ENCODE results near the gene PKD2. TPM values are rescaled to one million over a fixed set of nuclear protein-coding genes. Genes with fewer than 3 reads are reported as not detected.

PKD2 gene
- total and polyA plus RNA-seq, 2 of the 13 experiments (the other 11 are each of a cell fraction or from before 2014, with no cell fraction given), result 5.6 to 9.1 TPM

DNA sequence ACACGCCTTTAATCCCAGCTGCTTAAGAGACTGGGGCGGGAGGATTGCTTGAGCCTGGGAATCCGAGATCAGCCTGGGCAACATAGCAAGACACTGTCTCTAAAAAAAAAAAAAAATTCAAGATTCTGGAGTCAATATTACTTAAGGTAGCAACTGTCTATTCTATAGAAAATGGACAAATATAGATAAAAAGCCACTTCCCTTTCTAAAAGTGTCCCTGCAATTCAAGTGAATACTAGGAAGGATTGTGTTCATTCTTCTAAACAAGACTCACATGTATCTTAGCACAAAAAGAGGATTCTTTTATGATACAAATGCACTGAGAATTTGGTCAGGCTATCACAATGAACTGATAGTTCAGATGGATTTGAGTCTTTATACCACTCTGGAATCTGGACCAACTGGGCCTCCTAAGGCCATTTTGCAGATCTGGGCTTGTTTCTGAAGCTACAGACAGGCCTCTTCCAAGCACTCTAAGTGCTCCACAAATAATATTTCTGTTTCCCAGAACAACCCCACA lies 7.0 kb downstream of the PKD2 start:
- in situ Hi-C loops (cut with HindIII; ENCODE audit: extremely low pct_ligation_motif_present, low pct_unique_long_range_greater_than_20kb), result no loop called here
- Histone ChIP-seq H3K4me2 (ENCODE audit: low read depth, low read length) (no peak overlapping the region), H3K36me3 (replicated peaks in 1 of 2; ENCODE audit: control insufficient read depth in 1 of 2, insufficient read depth in 2 of 2, low read length in 2 of 2) (no peaks in the 10 kb centered on the region), H3K9me3 (ENCODE audit: low read length) (no peaks in the 10 kb centered on the region), H2AFZ (ENCODE audit: low read length) (no peak overlapping the region), H3K4me3 (replicated peaks in 1 of 3; ENCODE audit: insufficient read depth in 1 of 3, low read depth in 2 of 3, low read length in 3 of 3) (no peak overlapping the region), H3K79me2 (ENCODE audit: insufficient read depth, low read length) (peaks cover 4% of the 10 kb centered on the region), H3K9ac (ENCODE audit: insufficient read depth, low read depth, low read length) (no peak overlapping the region), H3K4me1 (ENCODE audit: insufficient read depth, low read length) (peaks cover 43% of the 10 kb centered on the region), H4K20me1 (ENCODE audit: insufficient read depth, low read length) (no peaks in the 10 kb centered on the region), H3K27me3 (ENCODE audit: control insufficient read depth in 1 of 2, insufficient read depth in 2 of 2, low read length in 2 of 2) (no peaks in the 10 kb centered on the region), H3K27ac (ENCODE audit: extremely low read length, insufficient read depth, low read length) (no peak overlapping the region)
- no peak for TF ChIP-seq ZNF274 (CRISPR knock-in tag; IDR thresholded peaks at IDR 0.05)
- TF ChIP-seq ZBTB7A (CRISPR knock-in tag; IDR thresholded peaks at IDR 0.05), result no peak
- TF ChIP-seq SOX13 (IDR thresholded peaks at IDR 0.05), result no peak
- no peak for TF ChIP-seq SOX13 (CRISPR knock-in tag; conservative IDR thresholded peaks at IDR 0.05 in 1 of 2, IDR thresholded peaks at IDR 0.05 in 1 of 2)
- TF ChIP-seq ZNF558 (CRISPR knock-in tag; IDR thresholded peaks at IDR 0.05; ENCODE audit: borderline replicate concordance), result no peak
- no peak for TF ChIP-seq MED1 (CRISPR knock-in tag; IDR thresholded peaks at IDR 0.05)
- TF ChIP-seq, protein P1, sequence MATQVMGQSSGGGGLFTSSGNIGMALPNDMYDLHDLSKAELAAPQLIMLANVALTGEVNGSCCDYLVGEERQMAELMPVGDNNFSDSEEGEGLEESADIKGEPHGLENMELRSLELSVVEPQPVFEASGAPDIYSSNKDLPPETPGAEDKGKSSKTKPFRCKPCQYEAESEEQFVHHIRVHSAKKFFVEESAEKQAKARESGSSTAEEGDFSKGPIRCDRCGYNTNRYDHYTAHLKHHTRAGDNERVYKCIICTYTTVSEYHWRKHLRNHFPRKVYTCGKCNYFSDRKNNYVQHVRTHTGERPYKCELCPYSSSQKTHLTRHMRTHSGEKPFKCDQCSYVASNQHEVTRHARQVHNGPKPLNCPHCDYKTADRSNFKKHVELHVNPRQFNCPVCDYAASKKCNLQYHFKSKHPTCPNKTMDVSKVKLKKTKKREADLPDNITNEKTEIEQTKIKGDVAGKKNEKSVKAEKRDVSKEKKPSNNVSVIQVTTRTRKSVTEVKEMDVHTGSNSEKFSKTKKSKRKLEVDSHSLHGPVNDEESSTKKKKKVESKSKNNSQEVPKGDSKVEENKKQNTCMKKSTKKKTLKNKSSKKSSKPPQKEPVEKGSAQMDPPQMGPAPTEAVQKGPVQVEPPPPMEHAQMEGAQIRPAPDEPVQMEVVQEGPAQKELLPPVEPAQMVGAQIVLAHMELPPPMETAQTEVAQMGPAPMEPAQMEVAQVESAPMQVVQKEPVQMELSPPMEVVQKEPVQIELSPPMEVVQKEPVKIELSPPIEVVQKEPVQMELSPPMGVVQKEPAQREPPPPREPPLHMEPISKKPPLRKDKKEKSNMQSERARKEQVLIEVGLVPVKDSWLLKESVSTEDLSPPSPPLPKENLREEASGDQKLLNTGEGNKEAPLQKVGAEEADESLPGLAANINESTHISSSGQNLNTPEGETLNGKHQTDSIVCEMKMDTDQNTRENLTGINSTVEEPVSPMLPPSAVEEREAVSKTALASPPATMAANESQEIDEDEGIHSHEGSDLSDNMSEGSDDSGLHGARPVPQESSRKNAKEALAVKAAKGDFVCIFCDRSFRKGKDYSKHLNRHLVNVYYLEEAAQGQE (IDR thresholded peaks at IDR 0.05; ENCODE audit: borderline replicate concordance in 1 of 2, low read depth in 1 of 2, low read length in 2 of 2), result no peak
- no peak for TF ChIP-seq ZNF30 (CRISPR knock-in tag; IDR thresholded peaks at IDR 0.05)
- no peak for TF ChIP-seq ZNF878 (CRISPR knock-in tag; IDR thresholded peaks at IDR 0.05)
- TF ChIP-seq, protein P2, sequence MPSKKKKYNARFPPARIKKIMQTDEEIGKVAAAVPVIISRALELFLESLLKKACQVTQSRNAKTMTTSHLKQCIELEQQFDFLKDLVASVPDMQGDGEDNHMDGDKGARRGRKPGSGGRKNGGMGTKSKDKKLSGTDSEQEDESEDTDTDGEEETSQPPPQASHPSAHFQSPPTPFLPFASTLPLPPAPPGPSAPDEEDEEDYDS (CRISPR knock-in tag; IDR thresholded peaks at IDR 0.05), result no peak
- no peak for TF ChIP-seq SAP130 (CRISPR knock-in tag; IDR thresholded peaks at IDR 0.05; ENCODE audit: low read depth)
- no peak for TF ChIP-seq SRSF9 (IDR thresholded peaks at IDR 0.05; ENCODE audit: borderline replicate concordance, insufficient read depth, low read depth, low read length, poor library complexity, severe bottlenecking)
- intact Hi-C loops (cut with micrococcal nuclease; ENCODE audit: unreplicated experiment), result no loop called here
- FAIRE-seq, result no peak
- WGBS (ENCODE audit: low lambda C conversion rate), result 100% methylated on average over 3 of the region's 3 CpGs
- no TSS peak for BruUV-seq (replicated peaks)
- ChIA-PET POLR2A (no interaction called here), CTCF (ENCODE audit: low intra/inter-chr PET ratio, low total read pairs) (no interaction called here)
- DNase-seq (ENCODE audit: low spot score), result no peak
- no peak for ATAC-seq

Measured in HepG2 (cell line).